H9 (cell line): Measurements from ENCODE around the gene PTOV1. TPM values are rescaled to one million over a fixed set of nuclear protein-coding genes. Genes with fewer than 3 reads are reported as not detected.
A peak's percentile ranks its signal among the peaks of the same experiment; 100 is the strongest.

Experiments used
- DNase-seq: peaks from one replicate; pipeline ENCODE4 v3.0.0-alpha.2; 2017
- H2AFZ ChIP-seq: one replicate; pipeline ENCODE4 v1.6.1; 2013; ENCODE audit warnings: mild to moderate bottlenecking, low read length, control low read depth, moderate library complexity
- H2AK5ac ChIP-seq: 2 replicates; pipeline ENCODE4 v1.6.1; 2013; ENCODE audit warnings: low read length, control low read depth, mixed read lengths; ENCODE audit not compliant: insufficient read length
- H2BK120ac ChIP-seq: one replicate; pipeline ENCODE4 v1.6.1; 2013; ENCODE audit warnings: low read depth, mild to moderate bottlenecking, low read length, control low read depth, inconsistent platforms; ENCODE audit not compliant: poor library complexity, severe bottlenecking
- H2BK12ac ChIP-seq: 2 replicates; pipeline ENCODE4 v1.6.1; 2013; ENCODE audit warnings: low read length, control low read depth, mixed read lengths, low read depth; ENCODE audit not compliant: insufficient read length
- H2BK15ac ChIP-seq: 2 replicates; pipeline ENCODE4 v1.6.1; 2013; ENCODE audit warnings: low read depth, low read length, control low read depth
- H2BK20ac ChIP-seq: one replicate; pipeline ENCODE4 v1.6.1; 2013; ENCODE audit warnings: low read depth, mild to moderate bottlenecking, low read length, control low read depth, inconsistent platforms; ENCODE audit not compliant: poor library complexity, severe bottlenecking
- H2BK5ac ChIP-seq: 2 replicates; pipeline ENCODE4 v1.6.1; 2013; ENCODE audit warnings: low read length, control low read depth, mixed read lengths; ENCODE audit not compliant: insufficient read length
- H3K14ac ChIP-seq: 2 replicates; pipeline ENCODE4 v1.6.1; 2013; ENCODE audit warnings: low read length, control low read depth; ENCODE audit not compliant: insufficient read depth
- H3K18ac ChIP-seq: 2 replicates; pipeline ENCODE4 v1.6.1; 2013; ENCODE audit warnings: low read depth, mild to moderate bottlenecking, mixed read lengths, low read length, control low read depth; ENCODE audit not compliant: insufficient read length
- H3K23ac ChIP-seq: 2 replicates; pipeline ENCODE4 v1.6.1; 2013; ENCODE audit warnings: low read length, control low read depth, mixed read lengths, low read depth; ENCODE audit not compliant: insufficient read length
- H3K23me2 ChIP-seq: 2 replicates; pipeline ENCODE4 v1.6.1; 2013; ENCODE audit warnings: low read depth, mild to moderate bottlenecking, mixed read lengths, low read length, control low read depth; ENCODE audit not compliant: insufficient read length, poor library complexity, severe bottlenecking
- H3K27ac ChIP-seq: 2 replicates; pipeline ENCODE4 v1.5.1; 2013; ENCODE audit warnings: low read length, control low read depth, mixed read lengths, low read depth; ENCODE audit not compliant: insufficient read length
- H3K27me3 ChIP-seq: 2 replicates; pipeline ENCODE4 v1.6.1; 2013; ENCODE audit warnings: low read length, control low read depth, inconsistent platforms; ENCODE audit not compliant: insufficient read depth
- H3K4ac ChIP-seq: 2 replicates; pipeline ENCODE4 v1.6.1; 2013; ENCODE audit warnings: low read depth, mild to moderate bottlenecking, control low read depth, inconsistent platforms, low read length, moderate library complexity
- H3K4me1 ChIP-seq: 2 replicates; pipeline ENCODE4 v1.6.1; 2013; ENCODE audit warnings: low read length, control low read depth, inconsistent platforms; ENCODE audit not compliant: insufficient read depth
- H3K4me2 ChIP-seq: 2 replicates; pipeline ENCODE4 v1.6.1; 2013; ENCODE audit warnings: low read length, control low read depth, mixed read lengths; ENCODE audit not compliant: insufficient read length, insufficient read depth
- H3K56ac ChIP-seq: 2 replicates; pipeline ENCODE4 v1.6.1; 2013; ENCODE audit warnings: low read depth, mild to moderate bottlenecking, mixed read lengths, low read length, control low read depth; ENCODE audit not compliant: insufficient read length
- H3K79me1 ChIP-seq: 2 replicates; pipeline ENCODE4 v1.6.1; 2013; ENCODE audit warnings: low read depth, mild to moderate bottlenecking, moderate library complexity, low read length, control low read depth, inconsistent platforms; ENCODE audit not compliant: insufficient read depth, poor library complexity, severe bottlenecking
- H3K79me2 ChIP-seq: 2 replicates; pipeline ENCODE4 v1.6.1; 2013; ENCODE audit warnings: low read length, control low read depth, inconsistent platforms; ENCODE audit not compliant: insufficient read depth
- H3K9ac ChIP-seq: 2 replicates; pipeline ENCODE4 v1.6.1; 2013; ENCODE audit warnings: low read length, control low read depth, mixed read lengths; ENCODE audit not compliant: insufficient read length; ENCODE audit errors: extremely low read depth
- H3K9me3 ChIP-seq: one replicate; pipeline ENCODE4 v1.6.1; 2013; ENCODE audit warnings: low read depth, low read length, inconsistent platforms; ENCODE audit not compliant: control insufficient read depth
- H3T11ph ChIP-seq: one replicate; pipeline ENCODE4 v1.6.1; 2013; ENCODE audit warnings: mild to moderate bottlenecking, low read length, control low read depth, inconsistent platforms
- H4K20me1 ChIP-seq: one replicate; pipeline ENCODE4 v1.6.1; 2013; ENCODE audit not compliant: control insufficient read depth, insufficient read length, insufficient read depth
- H4K5ac ChIP-seq: 2 replicates; pipeline ENCODE4 v1.6.1; 2013; ENCODE audit warnings: low read depth, mild to moderate bottlenecking, mixed read lengths, low read length, control low read depth; ENCODE audit not compliant: insufficient read length
- H4K8ac ChIP-seq: replicated peaks from 2 replicates; pipeline ENCODE4 v1.6.1; 2013; ENCODE audit warnings: low read length, control low read depth, mixed read lengths, low read depth; ENCODE audit not compliant: insufficient read length
- H4K91ac ChIP-seq: 2 replicates; pipeline ENCODE4 v1.6.1; 2013; ENCODE audit warnings: low read depth, mild to moderate bottlenecking, moderate library complexity, mixed read lengths, low read length, control low read depth; ENCODE audit not compliant: insufficient read length
- H3K27ac Mint-ChIP-seq, 3 experiments: 2 replicates in 2 of 3; 3 replicates in 1 of 3; pipeline ENCODE4 v1.8.0; 2020 to 2021; ENCODE audit warnings: mixed read lengths in 3 of 3, mild to moderate bottlenecking in 1 of 3, moderate library complexity in 1 of 3
- H3K27me3 Mint-ChIP-seq: 2 replicates; pipeline ENCODE4 v1.8.0; 2021; ENCODE audit warnings: low read depth, mild to moderate bottlenecking, moderate library complexity, mixed read lengths
- H3K36me3 Mint-ChIP-seq, 3 experiments: 2 replicates in 2 of 3; 3 replicates in 1 of 3; pipeline ENCODE4 v1.8.0; 2020 to 2021; ENCODE audit warnings: low read depth in 3 of 3, mixed read lengths in 3 of 3; ENCODE audit not compliant: insufficient read depth in 1 of 3
- H3K4me1 Mint-ChIP-seq, 2 experiments: 2 replicates each; pipeline ENCODE4 v1.8.0; 2020; ENCODE audit warnings: mixed read lengths in 2 of 2
- H3K4me3 Mint-ChIP-seq, 2 experiments: 2 replicates in 1 of 2; 3 replicates in 1 of 2; pipeline ENCODE4 v1.8.0; 2020 to 2021; ENCODE audit warnings: mild to moderate bottlenecking in 2 of 2, mixed read lengths in 2 of 2, moderate library complexity in 1 of 2
- H3K9me3 Mint-ChIP-seq, 2 experiments: 2 replicates in 1 of 2; 3 replicates in 1 of 2; pipeline ENCODE4 v1.8.0; 2020; ENCODE audit warnings: mild to moderate bottlenecking in 2 of 2, mixed read lengths in 2 of 2, moderate library complexity in 1 of 2
- WGBS: extraction: QIAGEN DNeasy Blood & Tissue Kit; methylation state at CpG from one replicate; pipeline ENCODE4 v1.1.7; 2013; ENCODE audit warnings: missing lambda C conversion rate, low lambda C conversion rate, mixed read lengths; ENCODE audit not compliant: insufficient read length; ENCODE audit errors: extremely low coverage; 5-methylcytosine and 5-hydroxymethylcytosine counted together
- total RNA-seq: library from RNA; stranded (reverse); gene quantifications from 2 replicates; pipeline ENCODE4 v1.2.1, GENCODE V29; 2021
- TF ChIP-seq, protein P1 (sequence below): fragments of 200-600 bp; sonication (generic); conservative IDR thresholded peaks from 3 replicates; pipeline ENCODE4 v1.8.0; 2021; ENCODE audit warnings: antibody characterized with exemption, mild to moderate bottlenecking

The PTOV1 gene
- total RNA-seq, 1 experiment from 2014 or later: 309 TPM

DNA sequence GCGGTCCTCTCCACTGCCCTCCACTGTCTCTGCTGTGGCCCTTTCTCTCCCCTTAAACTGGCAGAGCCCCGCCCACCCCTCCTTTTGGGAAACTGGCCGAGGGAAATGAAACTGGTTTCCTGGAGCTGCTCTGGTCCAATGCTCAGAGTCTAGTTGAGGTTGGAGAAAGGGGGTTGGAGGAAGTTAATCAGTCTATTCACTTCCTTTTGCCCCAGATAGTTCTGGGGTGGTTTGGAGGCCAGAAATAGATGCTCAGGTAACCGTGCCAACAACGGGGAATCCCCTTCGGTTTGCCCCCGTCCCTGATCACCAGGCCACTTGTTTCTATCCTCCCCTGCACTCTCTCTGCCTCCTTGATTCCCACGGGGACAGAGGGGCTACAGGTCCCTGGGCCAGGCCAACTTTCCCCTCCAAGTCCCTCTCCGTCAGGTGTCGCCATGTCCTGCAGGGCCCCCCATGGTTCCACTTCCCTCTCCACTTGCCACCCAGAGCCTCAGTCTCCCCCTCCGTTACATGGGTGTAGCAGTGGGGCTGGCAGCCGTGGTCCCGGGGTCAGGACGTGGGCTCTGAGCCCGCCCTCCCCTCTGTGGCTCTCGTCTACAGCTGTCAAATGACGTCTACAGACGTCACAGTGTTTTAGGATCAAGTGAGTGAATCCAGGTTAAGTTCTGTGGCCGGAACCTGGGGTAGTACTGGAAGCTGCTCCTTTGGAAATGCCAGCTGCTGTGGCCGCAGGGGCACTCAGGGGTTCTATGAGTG lies 46.1 kb downstream of the PTOV1 start, which contains the start of gene IL4I1:
Gene IL4I1 (minus strand): TSS at position 25 of the 759 bp plus-strand sequence. CDS start 727 bp downstream, outside the sequence.
- H3K23me2 ChIP-seq: no peaks in the 10 kb centered on the region
- H3K4ac ChIP-seq: no peak within 1 kb of the TSS
- no peaks in the 10 kb centered on the region for H3K27me3 ChIP-seq
- Mint-ChIP-seq H3K4me3 (peak within 1 kb of the TSS in 1 of 2 experiments; percentile 52; a peak in 2 of 5 replicates), H3K27me3 (peaks cover 44% of the 10 kb centered on the region), H3K27ac (0 out of 7 replicates have a peak within 1 kb of the TSS, but pooled peaks of 1 of the 3 experiments have one; percentile 13), H3K9me3 (no peaks in the 10 kb centered on the region), H3K4me1 (peaks cover 8 to 19% of the 10 kb centered on the region in 2 experiments), H3K36me3 (no peaks in the 10 kb centered on the region)
- peaks cover 5% of the 10 kb centered on the region for H4K20me1 ChIP-seq
- no peak for DNase-seq
- H2BK15ac ChIP-seq: no peak within 1 kb of the TSS
- no peaks in the 10 kb centered on the region for H3K79me2 ChIP-seq
- no peak within 1 kb of the TSS; the same call in 1 of the 2 replicates for H3K14ac ChIP-seq
- no peak within 1 kb of the TSS for H2BK120ac ChIP-seq
- no peak within 1 kb of the TSS for H3K9ac ChIP-seq
- H3K18ac ChIP-seq: no peak within 1 kb of the TSS
- TF ChIP-seq, protein P1, sequence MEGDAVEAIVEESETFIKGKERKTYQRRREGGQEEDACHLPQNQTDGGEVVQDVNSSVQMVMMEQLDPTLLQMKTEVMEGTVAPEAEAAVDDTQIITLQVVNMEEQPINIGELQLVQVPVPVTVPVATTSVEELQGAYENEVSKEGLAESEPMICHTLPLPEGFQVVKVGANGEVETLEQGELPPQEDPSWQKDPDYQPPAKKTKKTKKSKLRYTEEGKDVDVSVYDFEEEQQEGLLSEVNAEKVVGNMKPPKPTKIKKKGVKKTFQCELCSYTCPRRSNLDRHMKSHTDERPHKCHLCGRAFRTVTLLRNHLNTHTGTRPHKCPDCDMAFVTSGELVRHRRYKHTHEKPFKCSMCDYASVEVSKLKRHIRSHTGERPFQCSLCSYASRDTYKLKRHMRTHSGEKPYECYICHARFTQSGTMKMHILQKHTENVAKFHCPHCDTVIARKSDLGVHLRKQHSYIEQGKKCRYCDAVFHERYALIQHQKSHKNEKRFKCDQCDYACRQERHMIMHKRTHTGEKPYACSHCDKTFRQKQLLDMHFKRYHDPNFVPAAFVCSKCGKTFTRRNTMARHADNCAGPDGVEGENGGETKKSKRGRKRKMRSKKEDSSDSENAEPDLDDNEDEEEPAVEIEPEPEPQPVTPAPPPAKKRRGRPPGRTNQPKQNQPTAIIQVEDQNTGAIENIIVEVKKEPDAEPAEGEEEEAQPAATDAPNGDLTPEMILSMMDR: no peak
- no peak within 1 kb of the TSS for H2BK12ac ChIP-seq
- H3K4me2 ChIP-seq: no peak within 1 kb of the TSS
- H2BK20ac ChIP-seq: no peak within 1 kb of the TSS
- H3K27ac ChIP-seq: no peak within 1 kb of the TSS
- H3K23ac ChIP-seq: no peak within 1 kb of the TSS
- H3K79me1 ChIP-seq: no peaks in the 10 kb centered on the region
- no peak within 1 kb of the TSS for H2AK5ac ChIP-seq
- WGBS: no CpG with 5 or more reads among the region's 20 CpGs
- H2BK5ac ChIP-seq: no peak within 1 kb of the TSS
- no peak within 1 kb of the TSS for H2AFZ ChIP-seq
- H4K5ac ChIP-seq: no peak within 1 kb of the TSS
- H3T11ph ChIP-seq: no peak within 1 kb of the TSS
- no peak within 1 kb of the TSS for H4K8ac ChIP-seq
- H3K9me3 ChIP-seq: no peaks in the 10 kb centered on the region
- H3K4me1 ChIP-seq: no peaks in the 10 kb centered on the region
- H4K91ac ChIP-seq: no peak within 1 kb of the TSS
- no peak within 1 kb of the TSS for H3K56ac ChIP-seq
